Activated CD4-positive, alpha-beta T cell treated with anti-CD3 and anti-CD28 coated beads, Interleukin-2, amount 50 U/mL, for 1 hour (primary cell): Measurements from ENCODE around the gene ATRIP.
A peak's percentile ranks its signal among the peaks of the same experiment; 100 is the strongest.

Source experiments
- DNase-seq: peaks from one replicate; pipeline ENCODE4 v3.0.0-alpha.2; 2020

The ATRIP gene

GRCh38 chr3:48425281-48425812 lies 21.2 kb upstream of the ATRIP start:
- DNase-seq, result no peak

GRCh38 chr3:48426401-48426909 lies 20.1 kb upstream of the ATRIP start:
- no peak for DNase-seq

GRCh38 chr3:48426944-48427629 lies 19.4 kb upstream of the ATRIP start:
- no peak for DNase-seq

GRCh38 chr3:48427630-48427962 lies 18.9 kb upstream of the ATRIP start:
- no peak for DNase-seq

GRCh38 chr3:48428088-48428571 lies 18.4 kb upstream of the ATRIP start:
- no peak for DNase-seq

GRCh38 chr3:48428572-48429316 lies 17.8 kb upstream of the ATRIP start:
- no peak for DNase-seq

GRCh38 chr3:48429317-48429959 lies 17.1 kb upstream of the ATRIP start:
- DNase-seq, result peak; percentile 63

- no peak for DNase-seq
These were observed 16.4 kb upstream of the ATRIP start, which contains the start of gene PLXNB1 for GRCh38 chr3:48429960-48430707. Gene PLXNB1, minus strand, starts transcription at chr3:48430086. Its CDS starts 5,475 bp downstream, at chr3:48424611.

- no peak for DNase-seq
These were observed 15.8 kb upstream of the ATRIP start for GRCh38 chr3:48430708-48431101.

- no peak for DNase-seq
These were observed 15.1 kb upstream of the ATRIP start for GRCh38 chr3:48431224-48432029.

- no peak for DNase-seq
These were observed 13.8 kb upstream of the ATRIP start for GRCh38 chr3:48432411-48433371.

GRCh38 chr3:48433472-48434118 lies 12.9 kb upstream of the ATRIP start:
- DNase-seq, result no peak

- DNase-seq, result no peak
These were observed 11.8 kb upstream of the ATRIP start for GRCh38 chr3:48434591-48435222.

- DNase-seq, result no peak
These were observed 11.3 kb upstream of the ATRIP start for GRCh38 chr3:48435223-48435595.

GRCh38 chr3:48435774-48436476 lies 10.6 kb upstream of the ATRIP start:
- DNase-seq, result peak; percentile 85

- no peak for DNase-seq
These were observed 10.1 kb upstream of the ATRIP start for GRCh38 chr3:48436477-48436787.

- no peak for DNase-seq
These were observed 9.7 kb upstream of the ATRIP start for GRCh38 chr3:48436855-48437254.

- no peak for DNase-seq
These were observed 8.7 kb upstream of the ATRIP start for GRCh38 chr3:48437812-48438211.
